Measurements from ENCODE around the gene PAH. TPM values are rescaled to one million over a fixed set of nuclear protein-coding genes. Genes with fewer than 3 reads are reported as not detected.

The PAH gene
- total and polyA plus RNA-seq, 2 of the 8 experiments (the other 6 are each of a cell fraction or from before 2014, with no cell fraction given): 3.9 to 9.0 TPM

DNA sequence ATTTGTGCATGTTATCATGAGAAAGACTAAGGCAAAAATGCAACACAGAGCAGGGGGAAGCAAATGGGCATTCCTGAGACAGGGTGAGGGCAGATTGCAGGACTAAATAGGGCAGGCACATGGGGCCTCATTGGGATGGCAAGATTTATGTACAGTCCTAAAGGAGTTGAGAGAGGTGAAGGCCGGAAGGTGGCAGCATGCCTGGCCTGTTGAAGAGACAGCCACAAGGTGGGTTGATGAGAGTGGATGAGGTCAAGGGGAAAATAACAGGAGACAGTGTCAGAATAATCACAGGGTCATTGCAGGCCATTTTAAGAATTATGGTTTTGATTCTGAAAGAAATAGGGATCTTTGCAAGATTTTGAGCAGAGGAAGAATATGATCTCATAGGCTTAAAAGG is 21.0 kb downstream of the PAH start:
- H2BK20ac ChIP-seq (ENCODE audit: low read length): no peak overlapping the region
- CTCF ChIA-PET (ENCODE audit: partially characterized antibody): interaction anchor here (0.6 to 1.3 kb wide), 2 partner anchors 42 to 43 kb away, joined by 3 to 4 read pairs; no protein-coding TSS in a partner anchor
- H3K4me1 ChIP-seq (replicated peaks in 1 of 4; ENCODE audit: control insufficient read depth in 3 of 4, insufficient read depth in 4 of 4, low read length in 3 of 4): no peaks in the 10 kb centered on the region; a peak in 2 of 7 replicates
- no peak overlapping the region for H4K8ac ChIP-seq (ENCODE audit: extremely low read depth, insufficient read depth, low read length)
- H2AK5ac ChIP-seq (ENCODE audit: low read depth, low read length): no peak overlapping the region
- no peak overlapping the region for H3K4me3 ChIP-seq (ENCODE audit: extremely low read depth in 1 of 4, insufficient read depth in 2 of 4, low read depth in 3 of 4, low read length in 4 of 4)
- H2BK120ac ChIP-seq (replicated peaks; ENCODE audit: low read depth, low read length): no peak overlapping the region
- no peaks in the 10 kb centered on the region for H3K23me2 ChIP-seq (ENCODE audit: low read depth, low read length)
- H2AFZ ChIP-seq (ENCODE audit: low read length): no peak overlapping the region
- H3K27me3 ChIP-seq (replicated peaks in 1 of 4; ENCODE audit: control insufficient read depth in 3 of 4, extremely low read depth in 1 of 4, insufficient read depth in 3 of 4, low read length in 3 of 4): no peaks in the 10 kb centered on the region
- H3K4me2 ChIP-seq (ENCODE audit: insufficient read depth in 1 of 2, low read depth in 2 of 2, low read length in 2 of 2): no peak overlapping the region
- no peak overlapping the region for H2BK12ac ChIP-seq (ENCODE audit: low read depth, low read length)
- H3K14ac ChIP-seq (ENCODE audit: insufficient read length): no peak overlapping the region
- no peaks in the 10 kb centered on the region; the same call in 1 of the 2 replicates for H3K79me1 ChIP-seq (ENCODE audit: low read depth, low read length)
- DNase-seq (ENCODE audit: low read depth in 1 of 2, low spot score in 2 of 2) (no peak), FAIRE-seq (no peak)
- H3K9ac ChIP-seq (replicated peaks in 1 of 4; ENCODE audit: extremely low read depth in 1 of 4, low read depth in 3 of 4, low read length in 3 of 4): no peak overlapping the region
- peak overlapping the region; percentile 32 for H3K4ac ChIP-seq (replicated peaks; ENCODE audit: insufficient read length, low read depth, low read length)
- H3K27ac ChIP-seq (ENCODE audit: low read depth, low read length): no peak overlapping the region
- no peak overlapping the region for H4K5ac ChIP-seq (ENCODE audit: insufficient read length, low read depth, low read length)
- no peaks in the 10 kb centered on the region for H3K36me3 ChIP-seq (ENCODE audit: control insufficient read depth in 2 of 4, insufficient read depth in 4 of 4, low read length in 3 of 4)
- H2BK5ac ChIP-seq (ENCODE audit: low read depth, low read length): no peak overlapping the region
- no peak overlapping the region for H4K91ac ChIP-seq (replicated peaks; ENCODE audit: insufficient read length, low read length)
- 73% methylated on average over 1 of the region's 1 CpG; no CpG with 5 or more reads in 1 of the 2 experiments for WGBS, 2 experiments (ENCODE audit: extremely low coverage in 1 of 2, insufficient coverage in 1 of 2, insufficient read length in 1 of 2, insufficient replicate concordance in 2 of 2, low coverage in 1 of 2, low lambda C conversion rate in 2 of 2, missing lambda C conversion rate in 1 of 2)
- H3K9me3 ChIP-seq (ENCODE audit: insufficient read depth in 2 of 2, low read depth in 1 of 2, low read length in 1 of 2): no peaks in the 10 kb centered on the region
- POLR2A ChIA-PET (ENCODE audit: partially characterized antibody): no interaction called here
- H3K79me2 ChIP-seq (ENCODE audit: control insufficient read depth in 1 of 2, insufficient read depth in 2 of 2, low read length in 2 of 2): no peaks in the 10 kb centered on the region
- H2BK15ac ChIP-seq (ENCODE audit: low read length): no peak overlapping the region
- H3K23ac ChIP-seq (ENCODE audit: insufficient read length): no peak overlapping the region
- H3K18ac ChIP-seq (ENCODE audit: extremely low read depth, low read length): no peak overlapping the region
- no peak overlapping the region for H3K56ac ChIP-seq (replicated peaks; ENCODE audit: insufficient read length, low read depth, low read length)
- no peaks in the 10 kb centered on the region for H4K20me1 ChIP-seq (replicated peaks in 1 of 2; ENCODE audit: control insufficient read depth in 1 of 2, insufficient read depth in 2 of 2, low read length in 2 of 2)
- no peak for TF ChIP-seq TAF7 (optimal IDR thresholded peaks at IDR 0.05; ENCODE audit: borderline replicate concordance, low read depth, low read length)
- no peak for TF ChIP-seq RNF2 (IDR thresholded peaks at IDR 0.05; ENCODE audit: borderline replicate concordance, low read depth, low read length, missing control alignments, poor library complexity, severe bottlenecking)
- no peak for TF ChIP-seq CHD1 (IDR thresholded peaks at IDR 0.05; ENCODE audit: low read depth, low read length)
- TF ChIP-seq CTBP2 (IDR thresholded peaks at IDR 0.05; ENCODE audit: borderline replicate concordance, insufficient read depth, insufficient read length, low read length): no peak
- TF ChIP-seq CBX8 (IDR thresholded peaks at IDR 0.05; ENCODE audit: borderline replicate concordance, low read depth, low read length): no peak
- no peak for TF ChIP-seq ZNF274 (IDR thresholded peaks at IDR 0.05; ENCODE audit: borderline replicate concordance, extremely low read depth, low read length)
- TF ChIP-seq NANOG (IDR thresholded peaks at IDR 0.05; ENCODE audit: insufficient read depth, low read depth, low read length, poor library complexity, severe bottlenecking): no peak
- TF ChIP-seq MAFK (IDR thresholded peaks at IDR 0.05; ENCODE audit: low read depth, low read length): no peak
- TF ChIP-seq, protein P1, sequence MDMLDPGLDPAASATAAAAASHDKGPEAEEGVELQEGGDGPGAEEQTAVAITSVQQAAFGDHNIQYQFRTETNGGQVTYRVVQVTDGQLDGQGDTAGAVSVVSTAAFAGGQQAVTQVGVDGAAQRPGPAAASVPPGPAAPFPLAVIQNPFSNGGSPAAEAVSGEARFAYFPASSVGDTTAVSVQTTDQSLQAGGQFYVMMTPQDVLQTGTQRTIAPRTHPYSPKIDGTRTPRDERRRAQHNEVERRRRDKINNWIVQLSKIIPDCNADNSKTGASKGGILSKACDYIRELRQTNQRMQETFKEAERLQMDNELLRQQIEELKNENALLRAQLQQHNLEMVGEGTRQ (IDR thresholded peaks at IDR 0.05; ENCODE audit: low read length): no peak
- TF ChIP-seq CREB1 (IDR thresholded peaks at IDR 0.05): no peak
- TF ChIP-seq SP1 (IDR thresholded peaks at IDR 0.05; ENCODE audit: low read depth, low read length): no peak
- TF ChIP-seq EP300 (IDR thresholded peaks at IDR 0.05; ENCODE audit: borderline replicate concordance in 1 of 2, low read depth in 2 of 2, low read length in 2 of 2): no peak

Data from H1 (cell line).